Measurements from ENCODE around the gene WARS2. TPM values are rescaled to one million over a fixed set of nuclear protein-coding genes. Genes with fewer than 3 reads are reported as not detected.
A peak's percentile ranks its signal among the peaks of the same experiment; 100 is the strongest.

WARS2 gene
- total and polyA plus RNA-seq, 7 donors = 8.4 to 18.8 (median 10.9) TPM

DNA sequence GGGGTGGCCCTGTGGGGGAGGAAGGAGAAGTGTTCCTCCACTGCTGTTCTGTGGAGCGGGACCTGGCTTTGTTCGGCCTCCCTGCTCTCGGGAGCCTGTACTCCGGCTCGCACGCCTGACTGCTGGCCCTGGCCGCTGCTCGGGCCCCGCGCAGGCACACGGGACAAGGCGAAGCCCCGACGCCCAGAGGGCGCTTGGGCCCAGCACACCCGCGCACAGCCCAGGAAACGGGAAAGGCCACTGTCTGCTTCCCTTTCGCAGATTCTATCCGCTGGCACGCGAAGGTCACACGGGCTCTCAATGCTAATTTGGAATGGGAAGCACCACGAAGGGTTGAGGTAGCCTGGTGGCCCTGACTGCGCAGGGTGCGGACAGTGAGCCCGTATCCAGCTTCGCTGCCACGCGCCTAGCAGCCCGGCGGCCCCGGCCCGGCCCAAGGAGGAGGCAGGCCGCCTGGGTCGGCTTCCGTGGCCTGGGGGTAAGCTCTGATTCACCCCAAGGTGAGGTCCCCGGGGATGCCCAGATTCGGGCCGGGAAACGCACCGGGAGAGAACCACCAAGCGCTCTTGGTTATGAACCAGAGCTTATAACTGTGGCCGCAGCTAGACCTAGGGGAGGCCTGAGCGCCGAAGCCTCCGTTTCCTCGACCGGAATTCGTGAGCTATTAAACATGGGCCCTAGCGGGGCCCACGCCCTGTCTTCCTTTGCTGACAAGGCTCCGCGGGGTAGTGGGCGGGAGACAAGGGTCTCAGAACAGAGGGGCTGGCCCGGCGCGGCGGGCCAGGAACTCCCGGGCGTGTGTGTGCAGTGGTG is 132.6 kb downstream of the WARS2 start:
- no peak overlapping the region for H3K27ac ChIP-seq
- TF ChIP-seq EP300 (IDR thresholded peaks at IDR 0.05) (no peak), POLR2AphosphoS5 (IDR thresholded peaks at IDR 0.05) (no peak), POLR2A (IDR thresholded peaks at IDR 0.05) (no peak)
- TF ChIP-seq, protein P1, sequence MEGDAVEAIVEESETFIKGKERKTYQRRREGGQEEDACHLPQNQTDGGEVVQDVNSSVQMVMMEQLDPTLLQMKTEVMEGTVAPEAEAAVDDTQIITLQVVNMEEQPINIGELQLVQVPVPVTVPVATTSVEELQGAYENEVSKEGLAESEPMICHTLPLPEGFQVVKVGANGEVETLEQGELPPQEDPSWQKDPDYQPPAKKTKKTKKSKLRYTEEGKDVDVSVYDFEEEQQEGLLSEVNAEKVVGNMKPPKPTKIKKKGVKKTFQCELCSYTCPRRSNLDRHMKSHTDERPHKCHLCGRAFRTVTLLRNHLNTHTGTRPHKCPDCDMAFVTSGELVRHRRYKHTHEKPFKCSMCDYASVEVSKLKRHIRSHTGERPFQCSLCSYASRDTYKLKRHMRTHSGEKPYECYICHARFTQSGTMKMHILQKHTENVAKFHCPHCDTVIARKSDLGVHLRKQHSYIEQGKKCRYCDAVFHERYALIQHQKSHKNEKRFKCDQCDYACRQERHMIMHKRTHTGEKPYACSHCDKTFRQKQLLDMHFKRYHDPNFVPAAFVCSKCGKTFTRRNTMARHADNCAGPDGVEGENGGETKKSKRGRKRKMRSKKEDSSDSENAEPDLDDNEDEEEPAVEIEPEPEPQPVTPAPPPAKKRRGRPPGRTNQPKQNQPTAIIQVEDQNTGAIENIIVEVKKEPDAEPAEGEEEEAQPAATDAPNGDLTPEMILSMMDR (IDR thresholded peaks at IDR 0.05) = no peak
- WGBS, 2 donors = 4% methylated on average over 61 of the region's 61 CpGs
- peaks cover 0 to 29% (median 26%) of the 10 kb centered on the region in 4 donors for H3K4me1 ChIP-seq
- peaks cover 0 to 2% (median 0%) of the 10 kb centered on the region in 4 donors for H3K9me3 ChIP-seq
- peaks cover 49 to 77% (median 66%) of the 10 kb centered on the region in 3 donors for H3K27me3 ChIP-seq
- no peak for DNase-seq
- no peaks in the 10 kb centered on the region for H3K36me3 ChIP-seq
- intact Hi-C loops (cut with DNase I) = loop anchor here (2.0 kb wide), 1 partner anchor 857 kb away; no protein-coding TSS in a partner anchor
- H3K4me3 ChIP-seq = peak overlapping the region in 3 of 4 donors; percentile 33 to 40 (median 38)

DNA sequence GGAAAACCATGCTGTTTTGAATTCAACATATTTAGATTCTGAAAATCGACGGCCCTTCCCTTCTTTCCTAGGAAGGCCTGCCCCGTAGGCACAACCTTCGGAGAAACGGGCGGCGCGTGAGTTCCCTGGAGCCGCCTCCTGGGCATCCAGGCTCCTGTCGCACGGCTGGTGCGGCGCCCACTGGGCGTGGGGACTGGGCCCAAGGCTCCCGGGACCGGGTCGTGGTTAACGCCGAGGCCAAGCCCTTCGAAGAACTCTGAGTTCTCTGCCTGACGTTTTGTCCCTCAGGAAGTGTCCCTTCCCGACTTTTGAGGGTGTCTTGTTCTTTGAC is 133.1 kb downstream of the WARS2 start:
- WGBS, 2 donors = 5% methylated on average over 22 of the region's 22 CpGs
- Histone ChIP-seq H3K9me3 (peaks cover 0 to 2% (median 0%) of the 10 kb centered on the region in 4 donors), H3K27me3 (peaks cover 55 to 83% (median 71%) of the 10 kb centered on the region in 3 donors), H3K27ac (no peak overlapping the region), H3K4me1 (peaks cover 0 to 29% (median 26%) of the 10 kb centered on the region in 4 donors), H3K36me3 (no peaks in the 10 kb centered on the region), H3K4me3 (no peak overlapping the region)
- intact Hi-C loops (cut with DNase I) = no loop called here
- no peak for TF ChIP-seq POLR2A (IDR thresholded peaks at IDR 0.05)
- DNase-seq = no peak

DNA sequence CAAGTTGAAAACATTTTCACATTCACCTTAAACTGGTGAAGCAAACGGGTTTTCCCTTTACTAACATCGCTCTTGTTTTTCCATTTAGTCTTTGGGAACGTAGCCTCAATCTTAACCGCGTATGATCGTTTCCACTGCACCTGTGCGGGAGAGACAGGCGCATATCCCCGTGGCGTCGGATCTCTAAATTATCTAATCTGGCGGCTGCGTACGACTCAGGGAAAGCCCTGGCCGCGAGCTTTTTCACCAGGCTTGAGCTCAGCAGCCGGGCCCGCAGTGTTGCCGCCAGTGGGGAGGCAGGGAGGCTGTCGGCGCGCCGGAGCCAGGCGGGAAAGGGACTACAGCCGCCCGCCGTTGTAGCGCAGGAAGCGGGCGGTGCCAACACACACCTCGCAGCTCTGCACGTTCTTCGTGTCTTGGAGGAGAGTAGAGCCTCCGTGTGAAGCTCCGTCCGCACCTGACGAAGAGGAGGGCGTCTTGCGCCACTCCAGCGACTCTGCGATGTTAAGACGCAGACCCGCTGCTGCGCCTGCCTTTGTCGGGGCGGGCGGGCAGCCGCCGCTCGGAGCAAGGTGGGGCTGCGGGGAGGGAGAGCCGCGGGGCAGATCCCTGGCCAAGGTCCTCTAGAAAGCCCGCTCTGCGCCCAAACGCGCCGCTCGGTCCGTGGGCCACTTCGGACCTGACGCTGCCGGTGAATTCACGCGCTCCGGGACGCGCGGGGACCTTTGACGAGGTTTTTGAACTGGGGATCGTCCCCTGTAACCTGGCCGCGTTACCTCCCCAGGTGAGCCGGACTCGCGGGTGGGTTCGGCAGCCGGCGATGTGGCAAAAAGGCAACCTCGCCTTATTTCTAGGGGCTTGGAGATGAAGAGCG is 133.8 kb downstream of the WARS2 start:
- intact Hi-C loops (cut with DNase I) = no loop called here
- no peaks in the 10 kb centered on the region for H3K36me3 ChIP-seq
- TF ChIP-seq EP300 (IDR thresholded peaks at IDR 0.05) = no peak
- no peak for TF ChIP-seq POLR2A (IDR thresholded peaks at IDR 0.05)
- TF ChIP-seq, protein P1 (IDR thresholded peaks at IDR 0.05) = no peak
- TF ChIP-seq POLR2AphosphoS5 (IDR thresholded peaks at IDR 0.05) = no peak
- H3K27ac ChIP-seq = no peak overlapping the region
- peaks cover 0 to 2% (median 0%) of the 10 kb centered on the region in 4 donors for H3K9me3 ChIP-seq
- H3K4me1 ChIP-seq = peaks cover 0 to 31% (median 27%) of the 10 kb centered on the region in 4 donors
- peaks cover 59 to 89% (median 75%) of the 10 kb centered on the region in 3 donors for H3K27me3 ChIP-seq
- H3K4me3 ChIP-seq = no peak overlapping the region
- WGBS, 2 donors = 5 to 6% methylated on average over 81 of the region's 81 CpGs
- no peak for DNase-seq

DNA sequence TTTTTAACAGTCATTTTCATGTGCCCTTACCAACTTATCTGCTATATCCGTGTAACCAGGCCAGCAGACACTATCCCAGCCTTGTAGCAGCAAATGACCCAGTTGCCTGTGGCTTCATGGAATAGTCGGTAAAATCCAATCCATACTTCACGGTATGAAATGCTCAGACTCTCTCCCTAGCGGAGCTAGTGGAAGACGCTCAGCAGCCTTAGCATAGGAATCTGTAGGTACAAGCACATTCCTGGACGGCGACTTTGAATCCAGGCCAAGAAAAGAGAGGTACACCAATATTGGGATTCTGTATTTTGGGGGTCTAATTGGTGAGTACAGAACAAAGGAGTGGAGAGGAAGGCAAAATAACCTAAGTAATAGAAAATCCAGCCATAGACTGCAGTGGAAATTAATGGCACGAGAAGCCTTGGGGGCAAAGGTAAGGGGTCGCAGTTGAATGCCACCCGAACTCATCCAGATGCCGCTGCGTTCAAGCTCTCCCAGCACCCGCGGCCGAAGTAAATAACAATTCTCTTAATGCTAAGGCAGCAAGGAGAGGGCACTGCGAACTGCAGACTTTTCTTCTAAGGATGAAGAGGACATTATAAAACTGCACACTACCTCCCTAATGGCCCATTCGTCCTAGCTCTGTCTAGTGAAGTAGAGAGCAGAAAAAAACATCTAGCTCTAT is 134.6 kb downstream of the WARS2 start:
- H3K36me3 ChIP-seq = no peaks in the 10 kb centered on the region
- H3K27me3 ChIP-seq = peaks cover 66 to 97% (median 82%) of the 10 kb centered on the region in 3 donors
- no peak overlapping the region for H3K4me3 ChIP-seq
- no peak overlapping the region for H3K27ac ChIP-seq
- no peak for DNase-seq
- H3K4me1 ChIP-seq = peaks cover 0 to 37% (median 34%) of the 10 kb centered on the region in 4 donors
- peaks cover 0 to 2% (median 0%) of the 10 kb centered on the region in 4 donors for H3K9me3 ChIP-seq
- intact Hi-C loops (cut with DNase I) = no loop called here
- TF ChIP-seq POLR2AphosphoS5 (IDR thresholded peaks at IDR 0.05) = no peak
- TF ChIP-seq, protein P1 (IDR thresholded peaks at IDR 0.05) = no peak
- 9 to 17% methylated on average over 17 of the region's 17 CpGs for WGBS, 2 donors

Measured in sigmoid colon (tissue), 7 donors.